Left hindlimb (tissue), 1 donor: Measurements from ENCODE around the gene PPP3R1.

ENCODE experiments used
- DNase-seq: peaks from one replicate; pipeline ENCODE4 v3.0.0-alpha.2; 2018

The PPP3R1 gene, protein sequence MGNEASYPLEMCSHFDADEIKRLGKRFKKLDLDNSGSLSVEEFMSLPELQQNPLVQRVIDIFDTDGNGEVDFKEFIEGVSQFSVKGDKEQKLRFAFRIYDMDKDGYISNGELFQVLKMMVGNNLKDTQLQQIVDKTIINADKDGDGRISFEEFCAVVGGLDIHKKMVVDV

DNA sequence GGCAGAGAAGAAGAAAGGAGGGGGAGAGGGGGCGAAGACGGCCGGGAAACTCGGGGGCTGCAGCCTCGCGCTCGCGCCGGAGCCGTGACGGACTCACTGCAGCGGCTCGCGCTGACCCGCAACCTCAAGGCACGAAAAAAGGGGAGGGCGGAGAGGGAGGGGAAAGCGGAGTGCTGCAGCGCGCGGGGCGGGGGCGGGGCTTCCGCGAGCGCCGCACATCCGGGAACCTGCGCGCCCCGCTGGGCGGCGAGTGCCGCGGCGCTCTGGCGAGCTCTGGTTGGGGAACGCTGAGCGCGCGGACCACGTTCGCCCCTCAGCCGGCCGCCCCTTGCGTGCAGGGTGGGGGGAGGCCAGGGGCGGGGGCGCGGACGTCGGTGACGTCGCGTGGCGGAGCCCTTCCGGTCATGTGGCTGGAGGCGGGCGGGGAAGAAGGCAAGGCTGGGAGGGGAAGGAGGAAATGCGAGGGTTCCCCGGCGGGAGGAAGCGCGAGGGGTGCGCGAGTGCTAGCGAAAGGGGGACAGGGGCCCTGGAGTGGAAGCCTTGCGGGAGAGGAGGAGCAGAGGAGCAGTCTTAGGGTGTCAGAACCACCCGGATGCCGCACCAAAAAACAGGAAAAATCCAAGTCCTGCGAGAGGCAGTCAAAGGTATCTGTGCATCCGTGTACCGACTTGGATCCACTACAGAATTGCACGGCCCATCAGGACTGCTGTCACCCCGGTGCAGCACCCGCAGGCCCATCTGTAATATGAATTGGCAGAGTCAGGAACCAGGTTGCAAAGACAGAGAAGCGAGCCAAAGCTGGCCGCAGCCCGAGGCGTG lies at the start of gene PPP3R1:
TSS of gene PPP3R1 (minus strand) at position 133 of the 819 bp plus-strand sequence. CDS start 405 bp downstream, outside the sequence.
- DNase-seq = peak; percentile 98

DNA sequence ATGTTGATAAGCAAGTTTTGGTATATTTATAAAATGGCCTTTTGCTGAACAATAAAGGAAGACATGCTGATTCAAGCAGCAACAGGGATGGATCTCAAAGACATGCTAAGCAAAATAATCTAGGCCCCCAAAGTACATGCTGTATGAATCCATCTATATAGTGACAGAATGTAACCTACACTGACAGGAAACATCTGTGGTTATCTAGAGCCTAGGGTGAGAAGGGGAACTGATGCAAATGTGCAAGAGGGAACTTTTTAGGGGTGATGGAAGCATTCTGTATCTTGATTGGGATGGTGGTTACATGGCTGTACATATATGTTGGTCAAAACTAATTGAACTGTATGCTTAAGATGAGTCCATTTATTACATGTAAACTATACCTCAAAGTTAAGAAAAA lies 43.2 kb upstream of the PPP3R1 start:
- no peak for DNase-seq

DNA sequence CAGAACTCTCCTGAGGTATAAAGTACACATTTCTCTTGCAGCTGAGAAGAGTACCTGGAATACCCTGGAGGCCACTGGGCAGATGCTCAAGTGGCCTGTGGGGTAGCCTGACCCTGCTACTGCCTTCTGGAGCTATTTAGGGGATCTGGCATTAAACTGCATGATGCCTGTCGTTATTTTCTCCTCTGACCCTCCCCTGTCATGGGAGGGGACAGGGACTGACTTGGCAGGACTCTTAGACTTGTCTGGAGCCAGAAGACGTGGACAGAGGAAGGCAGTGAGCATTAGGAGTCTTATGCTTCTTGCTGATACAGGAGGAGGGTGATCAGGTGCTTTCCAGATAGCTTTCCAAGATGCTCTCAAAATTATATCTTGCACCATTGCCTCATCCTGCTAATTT lies 42.6 kb upstream of the PPP3R1 start:
- no peak for DNase-seq

DNA sequence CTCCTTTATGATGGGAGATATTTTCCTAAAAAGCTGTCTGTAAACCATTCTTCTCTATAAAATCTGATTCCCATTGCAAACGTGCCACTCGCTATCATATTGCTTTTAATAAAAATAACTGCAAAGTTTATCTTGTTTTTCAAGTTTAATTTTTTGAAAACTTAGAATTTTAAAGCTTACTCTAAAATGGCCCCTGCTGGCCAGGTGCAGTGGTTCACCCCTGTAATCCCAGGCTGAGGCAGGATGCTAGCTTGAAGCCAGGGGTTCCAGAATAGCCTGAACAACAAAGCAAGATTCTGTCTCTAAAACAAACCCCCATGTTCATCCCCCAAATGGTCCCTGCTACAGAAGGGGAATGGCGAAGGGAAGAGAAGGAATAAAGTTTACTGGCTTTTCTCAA lies 41.9 kb upstream of the PPP3R1 start:
- DNase-seq = no peak

DNA sequence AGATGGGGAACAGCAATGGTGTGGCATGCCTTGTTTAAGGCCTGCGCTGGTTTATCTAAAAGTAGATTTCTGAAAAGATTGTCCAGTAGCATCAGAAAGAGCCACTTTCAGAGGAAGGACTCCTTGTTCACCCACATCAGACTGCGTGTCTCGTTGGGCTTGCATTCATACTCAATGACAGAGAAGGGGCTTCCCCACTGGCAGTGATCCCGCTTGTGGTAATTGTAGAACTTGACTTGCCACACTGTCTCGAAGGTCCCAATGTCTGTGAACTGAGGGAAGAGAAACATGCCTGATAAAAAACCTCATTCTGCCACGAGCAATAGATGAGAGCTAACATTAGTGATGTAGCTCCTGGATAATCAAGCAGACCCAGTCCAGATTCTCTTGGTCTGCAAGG lies 41.4 kb upstream of the PPP3R1 start:
- DNase-seq = no peak

DNA sequence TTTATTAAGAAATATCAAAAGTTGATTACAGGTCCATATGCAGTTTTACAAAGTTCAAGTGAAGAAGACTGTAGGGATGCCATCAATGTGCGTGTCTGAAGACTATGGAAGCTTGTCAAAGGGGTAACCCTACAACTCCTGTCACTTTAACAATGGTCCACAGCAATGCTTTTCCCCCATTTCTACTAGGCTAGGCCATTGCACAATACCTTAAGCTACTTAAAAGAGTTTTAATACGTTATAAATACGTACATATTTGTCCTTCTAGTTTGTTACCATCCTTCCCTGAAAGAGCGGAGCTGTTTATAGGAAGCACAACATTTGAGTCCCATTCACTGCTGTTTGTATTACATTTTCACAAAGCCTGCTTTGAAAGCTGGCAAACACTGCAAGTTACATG lies 40.7 kb upstream of the PPP3R1 start:
- DNase-seq = no peak

DNA sequence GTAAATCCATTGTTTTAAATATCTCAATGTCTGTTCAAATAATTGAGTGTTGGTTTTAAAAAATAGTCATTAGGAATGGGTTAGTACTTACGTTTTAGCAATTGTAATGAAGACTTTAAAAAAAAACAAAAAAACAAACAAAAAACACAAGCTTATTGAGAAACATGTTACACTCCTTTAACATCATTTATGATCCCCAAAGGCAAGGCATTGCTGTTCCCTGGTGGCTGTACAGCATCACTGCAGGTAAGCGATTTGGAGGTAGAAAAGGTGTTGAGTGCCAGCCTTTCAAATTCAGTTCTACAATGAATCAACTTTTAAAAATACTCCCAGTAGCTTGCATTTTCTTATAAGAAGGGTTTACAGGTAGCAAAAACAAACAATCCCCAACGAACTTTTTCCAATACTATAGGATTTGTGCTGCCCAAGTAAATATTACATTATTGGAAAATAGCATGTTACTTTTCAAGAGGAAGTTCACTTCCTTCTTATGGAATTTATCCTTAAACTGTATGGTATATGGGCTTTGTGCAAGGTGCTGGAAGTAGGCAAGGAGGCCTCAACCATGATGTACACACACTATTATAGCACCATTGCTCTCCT lies 39.9 kb upstream of the PPP3R1 start:
- DNase-seq = no peak

DNA sequence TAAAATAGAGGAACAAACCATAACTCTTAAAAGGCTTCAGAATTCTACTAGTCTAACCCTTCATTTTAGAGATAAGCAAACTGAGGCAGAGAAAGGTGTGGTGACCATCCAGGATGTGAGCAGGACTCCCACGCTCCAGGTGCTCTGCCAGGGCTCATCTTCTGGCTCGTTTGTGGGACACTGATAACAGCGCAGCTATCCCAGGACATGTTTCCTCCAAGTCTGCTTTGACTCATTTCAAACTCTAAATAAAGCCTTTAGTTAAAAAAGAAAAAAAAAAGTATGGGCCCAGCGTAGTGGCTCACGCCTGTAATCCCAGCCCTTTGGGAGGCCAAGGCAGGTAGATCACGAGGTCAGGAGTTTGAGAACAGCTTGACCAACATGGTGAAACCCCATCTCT lies 39.0 kb upstream of the PPP3R1 start:
- no peak for DNase-seq

DNA sequence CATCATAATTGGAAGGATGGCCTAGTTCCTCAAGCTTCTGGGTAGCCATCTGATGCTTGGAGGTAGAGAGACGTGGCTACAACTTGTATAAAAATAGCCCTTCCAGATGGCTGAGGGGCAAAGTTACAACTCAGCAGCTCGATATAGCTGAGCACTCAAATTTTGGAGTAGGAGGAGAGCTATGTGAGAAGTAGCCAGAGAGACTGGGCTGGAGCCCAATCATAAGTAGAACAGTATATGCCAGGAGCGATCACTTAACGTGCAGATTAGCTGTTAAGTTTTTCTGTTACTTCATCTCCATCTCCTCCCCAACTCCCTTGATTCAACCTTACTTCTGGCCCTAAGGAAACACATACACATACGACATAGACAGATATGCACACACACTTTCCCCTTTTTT lies 38.6 kb upstream of the PPP3R1 start:
- DNase-seq = peak; percentile 42

DNA sequence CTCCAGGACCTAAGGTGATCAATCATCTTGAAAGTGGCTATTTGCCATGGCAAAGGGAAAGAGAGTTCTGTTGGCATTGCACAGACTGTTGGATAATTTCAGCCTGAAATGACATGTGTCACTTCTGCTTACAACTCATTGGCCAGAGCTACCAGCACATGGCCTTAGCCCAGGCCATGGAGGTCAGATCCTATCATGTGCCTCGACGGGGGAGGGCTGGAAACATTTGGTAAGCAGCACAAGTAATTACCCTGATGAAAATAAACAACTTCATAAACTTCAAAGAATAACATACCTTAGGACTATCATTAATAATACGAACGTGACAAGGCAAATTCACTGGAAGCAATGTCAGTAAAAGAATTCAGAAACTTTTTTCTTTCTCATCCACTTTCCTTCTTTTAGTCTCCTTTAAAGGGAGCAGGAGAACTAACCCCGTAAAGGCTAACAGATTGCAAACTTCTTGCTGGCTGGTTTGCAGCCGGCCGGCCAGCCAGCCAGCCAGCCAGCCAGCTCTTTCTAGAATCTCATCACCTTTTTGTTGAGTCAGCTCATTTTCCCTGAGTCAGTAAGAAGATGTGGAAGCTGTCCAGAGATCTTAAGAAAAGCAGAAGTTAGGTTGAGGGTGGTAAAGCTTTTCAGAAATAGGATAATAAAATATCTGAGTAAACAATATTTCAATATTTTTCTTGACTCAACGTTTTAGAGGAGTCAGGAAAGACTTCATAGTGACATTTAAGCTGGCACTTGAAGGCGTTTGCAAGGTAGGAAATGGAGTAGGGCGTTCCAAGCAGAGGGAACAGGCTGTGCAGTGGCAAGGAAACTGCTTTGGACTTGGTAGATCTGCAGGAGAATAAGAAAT lies 35.5 kb upstream of the PPP3R1 start:
- no peak for DNase-seq

DNA sequence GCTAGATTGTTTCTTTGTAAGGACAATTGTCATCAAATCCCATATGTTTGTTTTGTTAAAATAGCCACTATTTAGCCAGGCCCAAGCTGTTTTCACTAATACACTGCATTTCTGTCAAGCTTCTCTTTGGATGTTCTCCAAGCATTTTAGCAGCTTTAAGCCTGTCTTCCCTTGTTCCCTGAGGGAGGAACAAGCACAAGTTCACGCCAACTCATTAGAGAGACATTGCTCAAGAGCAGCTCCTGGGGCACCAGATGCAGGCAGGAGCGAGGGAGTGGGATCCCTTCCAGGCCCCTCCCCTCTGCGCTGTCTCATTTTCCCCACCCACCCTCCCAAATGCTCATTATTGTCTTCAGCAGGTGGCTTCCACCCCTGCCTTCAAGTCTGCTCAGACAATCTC lies 32.6 kb upstream of the PPP3R1 start:
- peak; percentile 34 for DNase-seq

DNA sequence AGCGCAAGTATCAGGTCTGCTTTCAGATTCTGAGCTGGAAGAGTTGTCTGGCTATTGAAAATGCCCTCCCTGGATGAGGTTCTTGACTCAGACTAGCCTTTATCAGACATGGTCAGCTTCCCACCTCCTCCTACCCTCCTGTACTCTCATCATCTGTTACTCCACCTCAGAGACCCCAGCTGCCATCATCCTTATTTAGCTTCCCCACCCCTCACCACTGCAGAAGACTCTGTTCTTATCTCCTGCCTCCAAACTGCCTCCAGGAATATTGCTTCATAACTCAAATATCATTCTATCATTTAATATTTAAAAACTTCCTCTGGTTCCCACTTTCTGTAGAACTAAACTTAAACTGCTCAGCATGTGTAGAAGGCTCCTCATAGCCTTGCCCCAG lies 31.1 kb upstream of the PPP3R1 start:
- no peak for DNase-seq

DNA sequence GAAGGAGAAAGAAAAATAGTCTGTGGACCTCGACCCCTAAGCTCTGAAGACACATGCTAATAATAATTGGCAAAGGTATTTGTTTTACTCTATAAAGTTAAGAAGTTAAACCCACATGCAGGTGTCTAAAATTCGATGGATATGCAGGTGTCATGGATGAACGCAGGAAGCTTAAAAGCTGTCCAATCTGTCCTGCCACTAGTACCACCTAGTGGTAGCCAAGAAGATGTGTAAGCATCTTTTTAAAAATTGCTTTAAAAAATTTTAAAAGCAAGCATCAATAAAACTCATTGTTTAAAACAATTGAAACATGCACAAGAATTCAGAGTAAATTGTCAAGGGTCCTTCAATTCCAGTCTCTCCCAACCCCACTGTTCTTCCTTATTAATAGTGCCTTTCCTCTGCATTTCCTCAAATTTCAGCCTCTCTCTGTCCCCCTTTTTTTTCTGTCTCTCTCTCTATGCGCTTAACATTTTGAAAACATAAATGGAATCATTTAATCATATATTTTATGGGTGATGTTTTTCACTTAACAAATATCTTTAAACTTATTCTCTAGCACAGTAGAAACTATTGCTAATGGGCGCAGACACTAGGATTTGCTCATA lies 30.6 kb upstream of the PPP3R1 start:
- DNase-seq = no peak

DNA sequence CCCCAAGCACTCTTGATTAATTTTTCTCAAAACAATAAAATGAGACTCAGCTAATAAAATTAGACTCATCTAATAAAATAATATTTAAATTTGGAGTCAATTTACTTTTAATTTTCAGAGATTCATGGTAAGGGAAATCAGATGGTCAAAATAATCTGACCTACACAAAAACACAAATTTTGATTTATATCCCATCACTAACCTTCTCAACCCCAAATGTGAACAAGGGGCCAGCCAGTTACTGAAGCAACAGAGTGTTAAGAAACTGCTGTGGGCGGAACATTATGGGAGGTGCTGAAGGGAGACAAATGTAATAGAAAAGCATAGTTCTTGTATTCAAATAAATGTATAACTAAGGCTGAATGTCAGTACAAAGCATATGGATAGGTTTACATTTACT lies 28.5 kb upstream of the PPP3R1 start:
- no peak for DNase-seq

DNA sequence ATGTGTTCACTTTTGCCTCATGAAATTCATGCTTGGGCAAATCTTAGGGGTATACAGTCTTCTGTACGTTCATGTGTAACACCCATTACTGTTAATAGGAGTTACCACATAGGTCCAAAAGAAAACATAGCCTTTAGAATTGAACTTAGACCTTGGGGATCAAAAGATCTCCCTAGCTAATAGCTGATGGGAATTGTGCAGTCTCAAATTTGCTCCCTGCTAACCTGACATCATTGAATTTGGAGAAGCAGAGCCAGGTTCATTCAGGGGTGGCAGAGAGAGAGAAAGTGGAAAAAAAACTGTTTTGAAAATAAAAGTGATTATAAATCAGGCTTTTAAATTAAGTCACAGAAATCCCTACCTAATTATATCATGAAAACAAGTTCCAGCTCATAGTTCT lies 28.0 kb upstream of the PPP3R1 start:
- DNase-seq = no peak

DNA sequence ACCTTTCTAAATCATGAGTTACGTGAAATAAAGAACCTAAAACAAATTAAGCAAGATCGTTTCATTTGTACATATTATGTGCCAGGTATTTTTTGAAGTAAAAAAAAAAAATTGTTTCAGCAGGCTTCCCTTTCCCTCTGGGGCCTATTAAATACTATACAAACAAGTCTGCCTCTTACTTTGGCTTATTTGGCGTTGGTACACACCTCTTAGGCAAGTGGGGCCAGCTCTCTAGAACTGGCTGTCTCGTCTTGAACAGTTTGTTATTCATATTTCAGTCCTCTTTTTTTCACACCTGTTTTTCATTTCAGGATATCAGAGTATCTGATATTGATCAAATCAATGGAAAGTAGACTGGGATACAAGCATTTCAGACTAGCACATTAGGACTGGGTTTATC lies 27.4 kb upstream of the PPP3R1 start:
- no peak for DNase-seq

DNA sequence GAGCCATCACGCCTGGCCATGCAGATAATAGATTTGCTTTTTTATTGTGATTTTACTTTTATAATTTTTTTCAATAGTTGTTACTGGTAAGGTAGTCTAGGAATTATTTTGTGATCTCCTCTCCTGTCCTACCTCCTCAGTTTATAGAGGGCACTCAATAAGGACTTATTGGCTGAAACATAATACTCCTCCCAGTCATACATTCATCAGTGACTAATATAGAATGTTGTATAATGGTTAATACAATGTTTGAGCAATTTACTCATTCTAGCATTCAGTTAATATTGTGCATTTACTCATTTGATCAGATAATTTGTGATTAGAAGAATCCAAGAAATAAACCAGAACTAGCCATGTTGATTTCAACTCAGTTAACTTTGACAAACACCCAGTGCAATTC lies 25.8 kb upstream of the PPP3R1 start:
- no peak for DNase-seq

DNA sequence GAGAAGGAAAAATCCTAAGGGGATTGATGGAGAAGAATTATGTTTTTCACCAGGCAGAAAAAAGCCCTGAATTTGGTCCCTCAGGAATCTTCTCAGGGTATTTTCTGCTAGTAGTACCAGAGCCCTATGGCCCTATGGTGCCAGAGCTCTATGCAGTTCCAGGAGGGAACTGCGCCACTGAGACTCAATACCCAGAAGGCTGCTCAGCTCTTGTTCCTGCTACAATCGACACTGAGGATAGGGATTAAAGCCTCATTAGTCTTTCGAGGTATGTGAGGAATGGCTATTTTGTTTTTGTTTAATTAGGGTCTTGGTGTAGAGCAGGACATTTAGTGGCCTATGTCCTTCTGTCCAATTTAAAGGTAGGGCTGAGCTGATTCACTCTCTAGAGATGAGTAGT lies 21.7 kb upstream of the PPP3R1 start:
- DNase-seq = no peak

DNA sequence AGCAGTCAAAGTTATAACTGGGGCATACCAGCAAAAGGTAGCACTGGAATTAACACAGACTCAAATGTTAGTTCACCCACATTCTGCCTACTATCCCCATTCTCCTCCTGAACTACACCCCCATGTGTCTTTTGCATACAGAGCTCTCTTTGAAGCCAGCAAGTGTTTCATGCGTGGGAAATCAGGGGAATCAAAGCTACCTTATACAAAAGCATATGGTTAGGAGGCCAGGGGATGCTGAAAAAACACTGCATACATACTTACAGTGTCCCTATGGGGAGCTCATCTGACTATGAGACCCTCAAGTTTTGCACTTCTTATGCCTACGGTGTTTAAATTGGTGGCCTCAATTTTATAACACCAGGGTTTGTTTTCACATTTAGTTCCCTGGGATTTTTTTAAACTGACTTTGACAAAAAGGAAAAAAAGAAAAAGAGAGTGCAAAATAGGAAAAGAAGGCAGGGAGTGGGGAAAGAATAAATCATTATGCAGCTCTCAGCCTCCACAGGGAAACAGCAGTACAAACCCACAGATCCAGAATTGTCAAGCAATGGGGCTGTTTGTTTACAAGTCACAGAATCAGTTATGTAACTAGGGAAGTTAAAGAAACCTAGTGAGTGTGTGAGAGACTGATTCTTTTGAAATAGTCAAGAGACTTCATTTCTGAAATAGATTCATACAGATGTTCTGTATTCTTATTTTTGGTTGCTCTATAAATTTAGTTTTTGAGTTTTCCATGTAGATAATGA lies 20.1 kb upstream of the PPP3R1 start:
- DNase-seq = no peak

DNA sequence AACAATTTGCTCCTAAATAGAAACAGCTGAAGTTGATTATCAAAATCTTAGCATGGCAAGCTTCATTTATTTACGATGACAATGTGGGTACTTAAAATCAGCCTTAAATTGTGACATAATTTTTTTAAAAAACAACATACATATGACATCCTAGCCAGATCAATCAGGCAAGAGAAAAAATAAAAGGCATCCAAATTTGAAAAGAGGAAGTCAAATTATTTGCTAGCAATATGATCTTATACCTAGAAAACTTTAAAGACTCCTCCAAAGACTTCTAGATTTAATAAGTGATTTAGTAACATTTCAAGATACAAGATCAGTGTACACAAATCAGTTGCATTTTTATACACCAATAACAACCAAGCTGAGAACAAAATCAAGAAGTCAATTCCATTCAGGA lies 14.3 kb upstream of the PPP3R1 start:
- DNase-seq = no peak

DNA sequence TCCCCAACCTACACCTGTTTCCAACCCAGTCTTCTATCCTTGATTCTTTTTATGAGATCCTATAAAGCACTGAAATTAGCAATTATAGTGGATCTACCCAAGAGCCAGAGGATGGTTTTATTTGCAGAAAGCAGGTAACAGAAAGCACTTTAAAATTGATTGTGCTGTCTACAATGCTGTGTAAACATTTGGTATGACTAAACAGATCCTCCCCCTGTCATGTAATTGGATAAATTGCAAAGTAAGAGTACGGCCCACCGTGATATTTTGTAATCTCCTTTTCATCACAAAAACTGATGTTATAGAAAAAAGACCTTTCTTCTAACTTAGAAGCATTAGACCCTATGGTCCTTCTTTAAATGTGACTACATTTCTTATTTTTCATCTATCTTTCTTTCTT lies 11.3 kb upstream of the PPP3R1 start:
- no peak for DNase-seq

DNA sequence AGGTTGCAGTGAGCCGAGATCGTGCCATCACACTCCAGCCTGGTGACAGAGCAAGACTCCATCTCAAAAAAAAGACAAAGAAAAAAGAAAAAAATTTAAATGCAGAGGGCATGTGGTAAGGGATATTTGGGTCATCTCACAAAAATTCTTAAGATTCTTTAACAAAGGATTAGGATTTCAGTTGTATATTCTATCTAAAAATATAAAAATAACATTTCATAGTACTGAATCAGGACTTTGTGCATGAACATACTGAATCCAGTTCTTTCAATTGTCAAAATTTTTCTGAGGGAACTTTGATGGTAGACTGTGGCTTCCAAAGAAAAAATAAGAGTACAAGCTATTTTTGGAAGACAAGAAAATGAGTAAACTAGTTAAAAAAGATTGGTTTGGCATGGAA lies 6.5 kb upstream of the PPP3R1 start:
- DNase-seq = no peak
